ENCODE measurements around the gene ASTN2.

DNA sequence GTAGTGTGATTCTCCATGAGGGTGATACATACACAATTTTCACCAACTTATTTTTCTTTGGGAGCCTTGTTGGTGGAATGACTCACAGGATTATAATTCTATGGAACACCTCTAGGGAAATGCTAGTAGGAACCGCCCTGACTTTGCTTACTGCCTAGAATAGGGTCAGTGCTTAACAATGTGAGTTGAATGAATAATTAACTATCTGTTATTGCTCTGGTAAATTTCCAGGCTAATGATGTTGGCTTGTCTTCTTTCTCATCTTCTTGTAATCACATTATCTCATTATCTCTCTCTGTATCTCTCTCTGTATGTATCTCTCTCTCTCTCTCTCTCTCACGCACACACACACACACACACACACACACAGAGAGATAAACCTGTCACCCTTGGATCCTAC lies 436.7 kb downstream of the ASTN2 start:
- TF ChIP-seq POLR2AphosphoS5 (IDR thresholded peaks at IDR 0.05) = no peak
- TF ChIP-seq, protein P1, sequence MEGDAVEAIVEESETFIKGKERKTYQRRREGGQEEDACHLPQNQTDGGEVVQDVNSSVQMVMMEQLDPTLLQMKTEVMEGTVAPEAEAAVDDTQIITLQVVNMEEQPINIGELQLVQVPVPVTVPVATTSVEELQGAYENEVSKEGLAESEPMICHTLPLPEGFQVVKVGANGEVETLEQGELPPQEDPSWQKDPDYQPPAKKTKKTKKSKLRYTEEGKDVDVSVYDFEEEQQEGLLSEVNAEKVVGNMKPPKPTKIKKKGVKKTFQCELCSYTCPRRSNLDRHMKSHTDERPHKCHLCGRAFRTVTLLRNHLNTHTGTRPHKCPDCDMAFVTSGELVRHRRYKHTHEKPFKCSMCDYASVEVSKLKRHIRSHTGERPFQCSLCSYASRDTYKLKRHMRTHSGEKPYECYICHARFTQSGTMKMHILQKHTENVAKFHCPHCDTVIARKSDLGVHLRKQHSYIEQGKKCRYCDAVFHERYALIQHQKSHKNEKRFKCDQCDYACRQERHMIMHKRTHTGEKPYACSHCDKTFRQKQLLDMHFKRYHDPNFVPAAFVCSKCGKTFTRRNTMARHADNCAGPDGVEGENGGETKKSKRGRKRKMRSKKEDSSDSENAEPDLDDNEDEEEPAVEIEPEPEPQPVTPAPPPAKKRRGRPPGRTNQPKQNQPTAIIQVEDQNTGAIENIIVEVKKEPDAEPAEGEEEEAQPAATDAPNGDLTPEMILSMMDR (IDR thresholded peaks at IDR 0.05 in 8 of 11, conservative IDR thresholded peaks at IDR 0.05 in 3 of 11) = no peak
- TF ChIP-seq POLR2A (IDR thresholded peaks at IDR 0.05) = no peak

Measured in spleen (tissue), 7 donors.